HG03064 (cell line): ENCODE data around the gene LRRC3B.
"Not testable (repeated sequence)": the region's sequence is repeated elsewhere in the genome, so short reads cannot be mapped to it uniquely, and the experiment has no call there.

ENCODE experiments used
- ATAC-seq: cut with Tn5 transposase; IDR thresholded peaks from one replicate; pipeline ENCODE4 v1.9.1; 2021; ENCODE audit warnings: low read depth; ENCODE audit not compliant: unreplicated experiment

The LRRC3B gene, protein sequence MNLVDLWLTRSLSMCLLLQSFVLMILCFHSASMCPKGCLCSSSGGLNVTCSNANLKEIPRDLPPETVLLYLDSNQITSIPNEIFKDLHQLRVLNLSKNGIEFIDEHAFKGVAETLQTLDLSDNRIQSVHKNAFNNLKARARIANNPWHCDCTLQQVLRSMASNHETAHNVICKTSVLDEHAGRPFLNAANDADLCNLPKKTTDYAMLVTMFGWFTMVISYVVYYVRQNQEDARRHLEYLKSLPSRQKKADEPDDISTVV

DNA sequence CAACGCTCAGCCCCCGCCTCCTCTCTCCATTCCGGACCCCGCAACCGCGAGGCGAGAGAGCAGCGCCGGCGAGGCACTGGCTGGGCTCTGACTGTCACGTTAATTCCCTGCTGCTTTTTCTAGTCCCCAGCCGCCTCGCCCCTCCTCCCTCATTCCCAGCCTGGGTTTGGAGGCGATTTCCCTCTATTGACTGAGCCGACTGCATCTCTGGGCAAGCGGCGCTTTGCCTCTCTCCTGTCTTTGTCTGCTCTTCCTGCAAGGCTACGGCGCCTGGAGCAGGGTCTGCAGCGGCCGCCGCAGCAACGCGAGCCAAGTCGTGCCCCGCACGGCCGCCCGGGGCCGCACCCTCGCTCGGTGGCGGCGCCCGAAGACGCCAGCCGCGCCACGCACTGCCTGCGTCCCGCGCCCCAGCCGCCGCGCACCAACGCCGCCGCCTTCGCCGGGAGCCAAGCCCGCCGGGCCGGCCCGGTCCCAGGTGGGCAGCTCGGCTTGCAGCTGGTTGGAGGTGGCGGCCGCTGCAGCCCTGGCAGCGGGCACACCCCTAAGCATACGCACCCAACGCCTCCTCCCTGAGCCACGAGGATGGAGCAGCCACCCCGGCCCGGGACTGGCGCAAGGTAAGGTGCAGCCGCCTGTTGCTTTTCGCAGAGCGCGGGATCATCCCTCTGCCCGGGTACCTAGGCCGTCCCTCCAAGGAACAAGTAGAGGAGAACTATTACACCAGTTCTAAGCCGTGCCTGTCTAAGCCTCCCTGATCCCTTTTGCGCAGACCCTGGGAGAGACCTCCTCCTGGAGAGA is at the start of gene LRRC3B:
TSS of gene LRRC3B (plus strand) at position 152 of the 798 bp plus-strand sequence. CDS start 86,901 bp downstream, outside the sequence.
- ATAC-seq, result no peak

- ATAC-seq, result no peak
These were observed 47.8 kb upstream of the LRRC3B start for GRCh38 chr3:26574766-26575165.

DNA sequence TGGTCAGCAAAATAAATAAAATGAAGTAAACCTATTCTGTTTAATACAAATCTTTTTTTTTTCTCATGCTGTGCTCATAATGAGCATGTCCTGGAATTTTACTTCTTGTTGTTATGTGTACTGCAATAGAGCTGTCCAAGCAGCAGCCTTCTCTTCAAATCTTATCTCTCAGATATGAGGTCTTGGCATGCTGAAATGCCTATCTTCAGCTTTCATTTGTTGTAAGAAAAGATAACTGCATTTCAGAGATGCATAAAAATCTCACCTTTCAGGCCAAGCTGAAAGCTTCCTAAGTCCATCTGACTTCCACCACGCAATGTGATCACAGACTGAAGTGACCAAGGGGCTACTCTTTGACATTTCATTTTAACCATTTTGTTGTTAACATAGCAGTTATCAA is 43.5 kb upstream of the LRRC3B start:
- ATAC-seq, result no peak

DNA sequence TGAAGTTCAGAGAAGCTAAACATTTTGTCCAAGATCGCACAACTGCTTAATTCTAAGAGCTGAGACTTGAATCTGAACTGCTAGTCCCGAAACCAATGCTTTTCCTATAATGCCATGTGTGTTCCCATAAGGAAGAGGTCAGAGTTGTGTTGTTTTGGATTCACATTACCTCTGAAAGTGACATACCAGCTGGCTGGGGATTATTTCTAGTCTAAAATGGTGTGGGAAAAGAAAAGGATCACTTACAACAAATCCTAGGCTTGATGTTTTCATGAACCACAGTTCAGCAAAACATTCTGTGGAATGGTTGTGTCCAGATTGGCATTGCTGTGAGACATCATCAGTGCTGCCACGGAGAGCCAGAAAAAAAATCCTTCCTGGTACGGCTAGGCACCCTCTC is 35.0 kb upstream of the LRRC3B start:
- no peak for ATAC-seq

GRCh38 chr3:26588931-26589330 is 33.6 kb upstream of the LRRC3B start:
- no peak for ATAC-seq

DNA sequence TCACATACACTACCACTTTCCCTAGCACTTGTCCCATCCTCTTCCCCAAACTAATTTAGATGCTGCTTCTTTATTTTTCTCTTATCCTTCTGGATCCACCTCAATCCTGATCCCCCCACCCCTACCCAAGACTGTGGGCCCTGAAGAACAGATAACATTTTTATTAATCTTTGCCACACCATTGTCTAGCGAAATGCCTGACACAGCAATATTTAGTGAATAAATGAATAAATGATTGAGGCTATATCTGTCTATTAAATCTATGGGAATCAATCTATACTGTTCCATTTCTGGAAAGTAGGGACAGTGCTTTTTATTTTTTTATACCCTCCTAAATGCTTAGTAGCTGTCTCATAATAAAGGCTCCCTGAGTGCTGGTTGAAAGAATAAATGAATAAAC is 32.9 kb upstream of the LRRC3B start:
- no peak for ATAC-seq

GRCh38 chr3:26590919-26591484 is 31.6 kb upstream of the LRRC3B start:
- ATAC-seq, result no peak

GRCh38 chr3:26591926-26592325 is 30.6 kb upstream of the LRRC3B start:
- ATAC-seq, result no peak

DNA sequence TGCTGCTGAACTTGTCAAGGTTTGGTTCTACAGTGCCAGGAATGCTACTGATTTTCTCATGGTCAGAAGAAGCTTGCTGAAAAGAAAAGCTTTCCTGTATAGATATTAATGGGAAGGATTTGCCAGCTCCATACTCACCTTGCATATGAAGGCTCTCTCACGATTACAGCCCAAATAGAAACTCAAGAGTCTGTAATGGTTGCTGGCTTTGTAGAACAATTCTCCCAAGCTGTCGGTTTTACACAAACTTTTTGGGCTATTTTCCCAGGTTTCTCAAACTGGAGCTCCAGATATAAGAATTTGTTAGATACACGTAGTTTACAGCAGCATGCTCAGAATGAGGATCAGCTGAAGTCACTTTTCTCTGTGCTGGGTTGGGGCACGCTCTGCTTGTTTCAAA is 30.1 kb upstream of the LRRC3B start:
- no peak for ATAC-seq

DNA sequence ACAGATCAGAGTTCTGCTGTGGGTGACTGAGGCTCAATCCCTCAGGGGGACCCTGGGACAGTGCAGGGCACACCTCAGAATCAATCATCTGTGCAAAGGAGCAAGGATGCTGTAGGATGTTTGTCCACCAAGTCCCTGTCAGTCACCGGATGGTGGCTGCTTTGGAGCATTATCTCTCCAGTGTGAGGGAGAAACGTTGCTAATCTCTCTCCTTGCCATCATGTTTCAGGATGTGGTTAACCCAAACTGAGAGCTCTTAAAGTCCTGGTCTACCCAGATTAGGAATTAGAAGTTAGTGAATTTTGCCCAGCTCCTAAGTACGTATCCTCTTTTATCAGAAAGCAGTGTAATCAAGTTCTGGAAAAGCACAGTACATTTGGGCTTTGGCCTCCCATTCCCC is 26.2 kb upstream of the LRRC3B start:
- no peak for ATAC-seq

GRCh38 chr3:26603311-26603710 is 19.3 kb upstream of the LRRC3B start:
- ATAC-seq, result not testable (repeated sequence)

GRCh38 chr3:26603771-26604170 is 18.8 kb upstream of the LRRC3B start:
- not testable (repeated sequence) for ATAC-seq

GRCh38 chr3:26614006-26614685 is 8.4 kb upstream of the LRRC3B start:
- ATAC-seq, result no peak

DNA sequence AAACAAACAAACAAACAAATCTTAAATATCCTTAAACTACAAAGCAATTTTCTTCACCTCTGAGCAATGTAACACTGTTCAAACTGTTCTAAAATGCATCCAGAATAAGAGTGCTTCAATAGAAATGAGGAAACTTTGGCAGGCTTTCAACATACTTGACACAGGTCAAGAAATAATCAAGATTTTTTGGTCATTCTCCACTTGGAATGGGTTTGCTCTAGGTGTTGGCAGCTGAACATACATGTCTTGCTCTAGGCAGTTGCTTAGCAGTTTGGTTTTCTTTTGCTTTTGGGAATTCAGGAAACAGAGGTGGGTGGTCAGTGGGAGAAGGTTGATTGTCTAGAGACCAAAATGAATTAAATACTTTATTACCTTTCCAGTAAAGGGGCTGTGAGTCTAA is 1.4 kb upstream of the LRRC3B start:
- ATAC-seq, result no peak

- no peak for ATAC-seq
These were observed 509 bp upstream of the LRRC3B start for GRCh38 chr3:26621906-26622620.

DNA sequence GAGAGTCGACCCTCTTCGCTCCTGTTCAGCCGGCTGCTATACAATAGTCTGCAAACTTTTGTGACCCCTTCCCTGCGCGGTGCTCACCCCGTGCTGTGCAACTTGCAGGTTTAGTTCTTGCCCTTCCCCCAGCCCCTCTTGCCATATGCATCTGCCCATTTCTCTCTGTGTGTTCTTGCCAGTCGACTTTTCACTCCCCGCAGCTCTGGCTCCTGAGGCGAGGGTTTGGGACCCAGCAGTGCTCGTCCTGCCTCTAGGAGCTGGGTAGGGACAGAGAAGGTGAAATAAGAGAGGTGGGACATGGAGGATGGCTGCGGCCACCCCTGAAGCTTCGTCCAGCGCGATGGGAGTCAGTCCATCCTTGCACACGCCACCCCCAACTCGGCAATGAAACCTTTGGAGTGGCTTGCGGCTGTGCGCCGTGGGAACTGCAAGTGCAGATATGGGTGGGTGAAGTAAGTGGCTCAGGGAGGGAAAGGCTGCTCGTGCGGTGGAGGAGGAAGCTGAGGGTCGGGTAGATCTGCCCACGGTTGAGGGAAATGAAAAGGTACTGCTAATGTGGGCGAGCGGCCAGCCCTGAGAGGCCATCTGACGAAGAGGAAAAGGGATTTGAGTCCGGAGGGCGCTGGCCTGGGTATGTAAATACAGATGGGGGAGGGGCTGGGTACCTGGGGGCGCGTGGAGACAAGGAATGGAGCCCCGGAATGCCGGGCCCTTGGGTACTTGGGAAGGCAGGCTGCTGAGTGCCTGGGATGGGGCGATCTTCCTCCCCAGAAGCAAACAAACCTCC is 1.0 kb downstream of the LRRC3B start:
- ATAC-seq, result no peak

DNA sequence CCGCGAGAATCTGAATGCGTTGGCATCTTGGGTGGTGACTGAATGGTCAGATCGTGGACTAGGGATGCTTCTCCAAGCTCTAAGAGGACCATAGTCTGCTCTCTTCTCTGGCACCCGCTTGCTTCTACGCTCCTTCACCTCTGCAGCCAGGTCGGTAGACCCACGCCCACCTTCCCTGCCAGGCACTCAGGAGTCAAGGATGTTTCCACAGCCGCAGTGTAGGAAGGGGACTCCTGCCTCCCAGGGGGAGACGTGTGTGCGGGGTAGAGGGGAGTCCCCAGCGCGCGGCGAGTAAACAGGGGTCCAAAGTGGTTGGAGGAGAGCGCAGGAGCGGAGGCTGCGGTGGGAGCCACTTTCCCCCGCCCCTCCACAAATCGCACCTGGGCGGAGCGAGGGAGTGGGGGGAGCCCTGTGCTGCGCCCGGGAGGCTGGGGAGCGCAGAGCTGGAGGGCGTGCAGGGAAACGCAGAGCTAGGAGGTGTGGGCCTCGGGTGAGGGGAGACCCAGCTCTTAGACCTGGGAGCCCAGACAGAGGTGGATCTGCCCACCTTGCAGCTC is 1.7 kb downstream of the LRRC3B start:
- ATAC-seq, result no peak

GRCh38 chr3:26625187-26625586 is 2.6 kb downstream of the LRRC3B start:
- no peak for ATAC-seq

GRCh38 chr3:26627080-26627479 is 4.5 kb downstream of the LRRC3B start:
- ATAC-seq, result no peak
